ENCODE results near the gene HABP4. TPM values are rescaled to one million over a fixed set of nuclear protein-coding genes. Genes with fewer than 3 reads are reported as not detected.

Gene HABP4
- total and polyA plus RNA-seq, 2 donors from 2014 or later: 20.9 to 37.5 TPM

DNA sequence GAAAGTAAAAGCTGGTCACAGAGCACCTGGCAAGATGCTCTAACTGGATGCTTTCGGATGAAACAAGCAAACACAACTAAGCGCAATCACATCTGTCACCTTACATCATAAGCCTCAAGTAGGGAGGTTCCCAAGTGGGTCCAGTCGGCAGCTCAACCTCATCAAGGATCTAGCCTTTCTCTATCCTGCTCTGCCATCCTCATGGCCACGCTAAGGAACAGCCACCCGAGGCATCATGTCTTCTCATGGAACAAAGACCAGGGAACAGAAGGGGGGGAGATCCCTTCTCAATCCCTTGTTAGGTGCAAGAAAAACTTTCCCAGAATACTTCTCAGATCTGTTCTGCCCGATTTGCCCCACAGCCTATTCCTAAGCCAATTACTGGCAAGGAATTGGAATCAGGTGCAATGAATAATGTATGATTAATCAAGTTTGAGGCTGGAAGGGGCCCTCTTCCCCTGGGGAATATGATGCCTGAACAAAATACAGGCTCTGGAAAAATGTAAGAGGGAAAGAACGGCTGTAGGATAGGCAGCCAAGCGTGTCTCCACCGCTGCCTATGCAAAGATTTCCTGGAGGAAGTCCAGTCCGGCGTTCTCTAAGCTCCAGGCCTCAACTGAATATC is 1.3 kb upstream of the HABP4 start:
- Histone ChIP-seq H3K9ac (ENCODE audit: low read length in 3 of 3) (no peak overlapping the region), H3K27ac (ENCODE audit: low read depth in 2 of 2, low read length in 2 of 2) (no peak overlapping the region), H3K27me3 (ENCODE audit: control insufficient read depth, insufficient read depth, low read length) (peaks cover 3% of the 10 kb centered on the region), H3K4me3 (ENCODE audit: low read length in 3 of 3) (no peak overlapping the region), H3K36me3 (ENCODE audit: control insufficient read depth in 2 of 3, insufficient read depth in 3 of 3, low read length in 3 of 3) (no peaks in the 10 kb centered on the region), H3K4me1 (ENCODE audit: control insufficient read depth in 2 of 3, insufficient read depth in 2 of 3, low read depth in 1 of 3, low read length in 3 of 3) (peaks cover 0 to 6% (median 0%) of the 10 kb centered on the region in 3 donors), H3K9me3 (ENCODE audit: control insufficient read depth in 2 of 3, insufficient read depth in 1 of 3, low read length in 3 of 3) (no peaks in the 10 kb centered on the region)
- intact Hi-C loops (cut with DNase I): no loop called here
- DNase-seq: no peak
- no peak for FAIRE-seq
- TF ChIP-seq, protein P1, sequence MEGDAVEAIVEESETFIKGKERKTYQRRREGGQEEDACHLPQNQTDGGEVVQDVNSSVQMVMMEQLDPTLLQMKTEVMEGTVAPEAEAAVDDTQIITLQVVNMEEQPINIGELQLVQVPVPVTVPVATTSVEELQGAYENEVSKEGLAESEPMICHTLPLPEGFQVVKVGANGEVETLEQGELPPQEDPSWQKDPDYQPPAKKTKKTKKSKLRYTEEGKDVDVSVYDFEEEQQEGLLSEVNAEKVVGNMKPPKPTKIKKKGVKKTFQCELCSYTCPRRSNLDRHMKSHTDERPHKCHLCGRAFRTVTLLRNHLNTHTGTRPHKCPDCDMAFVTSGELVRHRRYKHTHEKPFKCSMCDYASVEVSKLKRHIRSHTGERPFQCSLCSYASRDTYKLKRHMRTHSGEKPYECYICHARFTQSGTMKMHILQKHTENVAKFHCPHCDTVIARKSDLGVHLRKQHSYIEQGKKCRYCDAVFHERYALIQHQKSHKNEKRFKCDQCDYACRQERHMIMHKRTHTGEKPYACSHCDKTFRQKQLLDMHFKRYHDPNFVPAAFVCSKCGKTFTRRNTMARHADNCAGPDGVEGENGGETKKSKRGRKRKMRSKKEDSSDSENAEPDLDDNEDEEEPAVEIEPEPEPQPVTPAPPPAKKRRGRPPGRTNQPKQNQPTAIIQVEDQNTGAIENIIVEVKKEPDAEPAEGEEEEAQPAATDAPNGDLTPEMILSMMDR (IDR thresholded peaks at IDR 0.05; ENCODE audit: borderline replicate concordance, extremely low read depth, insufficient read depth): no peak

GRCh38 chr9:96449523-96449844 is 485 bp upstream of the HABP4 start:
- H3K4me1 ChIP-seq (ENCODE audit: control insufficient read depth in 2 of 3, insufficient read depth in 2 of 3, low read depth in 1 of 3, low read length in 3 of 3): peaks cover 0 to 6% (median 0%) of the 10 kb centered on the region in 3 donors
- H3K9me3 ChIP-seq (ENCODE audit: control insufficient read depth in 2 of 3, insufficient read depth in 1 of 3, low read length in 3 of 3): no peaks in the 10 kb centered on the region
- TF ChIP-seq, protein P1 (IDR thresholded peaks at IDR 0.05; ENCODE audit: borderline replicate concordance, extremely low read depth, insufficient read depth): no peak
- FAIRE-seq: no peak
- H3K9ac ChIP-seq (ENCODE audit: low read length in 3 of 3): peak overlapping the region; percentile 34 to 84 (median 49)
- intact Hi-C loops (cut with DNase I): no loop called here
- no peak for DNase-seq
- peak overlapping the region; percentile 7 to 74 for H3K27ac ChIP-seq (ENCODE audit: low read depth in 2 of 2, low read length in 2 of 2)
- H3K4me3 ChIP-seq (ENCODE audit: low read length in 3 of 3): peak overlapping the region; percentile 66 to 92 (median 73)
- H3K27me3 ChIP-seq (ENCODE audit: control insufficient read depth, insufficient read depth, low read length): peaks cover 3% of the 10 kb centered on the region
- H3K36me3 ChIP-seq (ENCODE audit: control insufficient read depth in 2 of 3, insufficient read depth in 3 of 3, low read length in 3 of 3): no peaks in the 10 kb centered on the region

DNA sequence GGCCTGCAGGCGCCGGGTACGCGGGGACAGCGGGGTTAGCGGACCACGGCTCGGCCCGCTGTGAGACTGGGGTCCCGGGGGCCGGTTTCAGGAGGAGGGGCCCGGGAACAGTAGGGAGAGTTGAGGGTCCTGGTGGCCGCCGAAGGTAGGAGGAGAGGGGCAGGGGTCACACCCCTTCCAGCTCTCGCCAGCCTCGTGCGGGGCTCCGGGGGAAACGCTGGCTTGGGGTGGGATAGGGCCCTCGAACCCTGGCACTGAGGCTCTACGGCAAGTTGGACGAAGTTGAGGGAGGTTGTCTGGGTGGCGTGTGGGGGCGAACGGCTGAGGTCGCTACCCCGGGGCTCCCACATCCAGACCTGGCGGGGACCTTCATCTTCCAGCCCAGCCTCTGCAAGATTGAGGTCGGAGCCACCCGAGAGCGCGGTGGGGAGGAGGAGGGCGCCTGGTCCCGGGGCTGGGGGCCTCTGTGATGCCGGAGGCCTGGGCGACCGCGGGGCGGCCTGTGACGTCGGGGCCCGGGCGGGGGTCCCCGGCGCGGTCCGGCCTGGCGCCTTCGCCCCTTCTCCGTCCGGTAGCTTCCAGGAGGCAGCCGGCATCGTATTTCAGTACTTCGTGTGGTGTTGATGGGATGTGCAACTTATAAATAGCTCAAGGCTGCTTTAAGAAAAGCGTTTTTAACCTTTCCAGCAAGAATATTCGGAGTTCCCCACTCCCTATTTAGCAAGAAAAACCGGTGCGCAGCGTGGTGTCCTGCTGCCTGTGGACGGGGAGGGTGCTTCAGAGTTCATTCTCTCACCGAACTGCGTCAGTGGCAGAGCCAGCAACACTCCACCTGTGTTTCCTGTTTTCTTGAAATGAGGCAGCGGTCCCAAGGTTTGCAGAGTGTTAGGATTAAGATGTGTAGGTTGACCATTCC is 902 bp downstream of the HABP4 start:
- intact Hi-C loops (cut with DNase I): no loop called here
- H3K27me3 ChIP-seq (ENCODE audit: control insufficient read depth, insufficient read depth, low read length): peaks cover 3% of the 10 kb centered on the region
- peak overlapping the region in 2 of 3 donors; percentile 68 to 86 for H3K9ac ChIP-seq (ENCODE audit: low read length in 3 of 3)
- no peaks in the 10 kb centered on the region for H3K36me3 ChIP-seq (ENCODE audit: control insufficient read depth in 2 of 3, insufficient read depth in 3 of 3, low read length in 3 of 3)
- FAIRE-seq (no peak), DNase-seq (peak; percentile 51 to 81 (median 71))
- TF ChIP-seq, protein P1 (IDR thresholded peaks at IDR 0.05; ENCODE audit: borderline replicate concordance, extremely low read depth, insufficient read depth): no peak
- peaks cover 0 to 6% (median 0%) of the 10 kb centered on the region in 3 donors for H3K4me1 ChIP-seq (ENCODE audit: control insufficient read depth in 2 of 3, insufficient read depth in 2 of 3, low read depth in 1 of 3, low read length in 3 of 3)
- peak overlapping the region; percentile 17 to 63 for H3K27ac ChIP-seq (ENCODE audit: low read depth in 2 of 2, low read length in 2 of 2)
- H3K4me3 ChIP-seq (ENCODE audit: low read length in 3 of 3): peak overlapping the region; percentile 60 to 83 (median 73)
- no peaks in the 10 kb centered on the region for H3K9me3 ChIP-seq (ENCODE audit: control insufficient read depth in 2 of 3, insufficient read depth in 1 of 3, low read length in 3 of 3)

Measured in kidney (tissue), 14 donors.